ENCODE results near the gene LRWD1.
A peak's percentile ranks its signal among the peaks of the same experiment; 100 is the strongest.
"Not testable (repeated sequence)": the region's sequence is repeated elsewhere in the genome, so short reads cannot be mapped to it uniquely, and the experiment has no call there.

Gene LRWD1

DNA sequence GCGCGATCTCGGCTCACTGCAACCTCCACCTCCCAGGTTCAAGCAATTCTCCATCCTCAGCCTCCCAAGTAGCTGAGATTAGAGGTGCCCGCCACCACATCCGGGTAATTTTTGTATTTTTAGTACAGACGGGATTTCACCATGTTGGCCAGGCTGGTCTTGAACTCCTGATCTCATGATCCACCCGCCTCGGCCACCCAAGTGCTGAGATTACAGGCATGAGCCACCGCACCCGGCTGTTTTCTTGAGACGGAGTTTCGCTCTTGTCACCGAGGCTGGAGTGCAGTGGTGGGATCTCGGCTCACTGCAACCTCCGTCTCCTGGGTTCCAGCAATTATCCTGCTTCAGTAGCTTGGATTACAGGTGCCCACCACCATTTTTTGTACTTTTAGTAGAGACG lies 33.5 kb downstream of the LRWD1 start:
- DNase-seq (ENCODE audit: low read depth); H3K4me3 ChIP-seq (ENCODE audit: low read depth, low read length): not testable (repeated sequence)

DNA sequence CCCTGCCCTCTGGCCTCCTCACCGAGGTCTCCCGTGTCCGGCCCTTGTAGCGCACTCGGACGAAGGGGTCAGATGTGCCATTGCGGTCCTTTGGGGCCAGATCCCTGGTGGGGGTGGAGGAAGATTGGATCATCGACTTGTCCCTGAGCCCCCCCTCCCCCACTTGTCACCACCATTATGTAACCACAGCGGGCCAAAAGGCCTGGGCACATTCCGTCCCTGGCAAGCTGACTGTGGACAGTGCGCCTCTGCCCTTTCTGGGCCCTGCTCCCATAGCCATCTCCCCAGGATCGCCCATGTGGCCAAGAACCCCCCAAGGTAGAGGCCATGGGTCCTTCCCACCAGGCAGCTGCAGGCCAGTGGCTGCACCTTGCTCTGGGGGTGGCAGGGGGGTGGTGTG lies 38.4 kb downstream of the LRWD1 start:
- H3K4me3 ChIP-seq (ENCODE audit: low read depth, low read length); DNase-seq (ENCODE audit: low read depth): not testable (repeated sequence)

DNA sequence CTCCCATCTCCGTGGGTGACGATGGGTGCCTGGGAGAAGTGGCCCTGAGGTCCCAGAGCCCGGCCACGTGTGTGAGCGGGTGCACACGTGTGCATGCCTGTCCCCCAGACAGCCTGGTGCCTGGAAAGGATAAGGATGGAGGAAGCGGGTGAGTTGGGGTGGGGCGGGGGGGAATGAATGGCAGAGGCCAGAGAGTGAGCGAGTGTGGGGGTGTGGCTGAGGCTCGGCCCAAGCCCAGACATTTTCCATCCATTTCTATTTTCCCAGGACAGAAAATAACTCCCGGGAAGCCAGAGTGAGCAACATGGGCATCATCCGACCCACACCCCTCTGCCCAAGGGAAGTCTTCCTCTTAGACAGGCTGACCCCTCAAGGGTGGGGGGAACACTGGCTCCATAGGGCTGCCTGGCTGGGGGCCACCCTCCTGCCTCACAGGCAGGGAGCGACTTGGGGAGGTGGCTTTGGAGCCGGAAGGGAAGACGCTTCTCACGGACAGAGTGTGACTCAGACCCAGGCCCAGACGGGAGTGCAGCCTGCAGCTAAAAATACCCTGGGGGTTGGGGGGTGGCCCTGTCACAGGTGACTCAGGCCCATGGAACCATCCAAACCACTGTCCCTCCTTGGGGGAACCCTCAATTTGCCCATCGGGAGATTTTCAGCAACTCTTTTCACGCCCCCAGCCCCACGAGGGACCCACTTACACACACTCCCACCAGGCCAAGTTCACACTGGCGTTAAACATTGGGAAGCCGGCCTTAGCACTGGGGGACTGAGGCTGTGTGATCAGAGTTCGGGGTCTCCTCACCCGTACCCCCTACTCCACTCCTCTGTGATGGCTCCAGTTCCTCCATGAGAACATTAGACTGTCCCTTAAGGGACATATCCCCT lies 40.8 kb downstream of the LRWD1 start:
- DNase-seq (ENCODE audit: low read depth); H3K4me3 ChIP-seq (ENCODE audit: low read depth, low read length): not testable (repeated sequence)

DNA sequence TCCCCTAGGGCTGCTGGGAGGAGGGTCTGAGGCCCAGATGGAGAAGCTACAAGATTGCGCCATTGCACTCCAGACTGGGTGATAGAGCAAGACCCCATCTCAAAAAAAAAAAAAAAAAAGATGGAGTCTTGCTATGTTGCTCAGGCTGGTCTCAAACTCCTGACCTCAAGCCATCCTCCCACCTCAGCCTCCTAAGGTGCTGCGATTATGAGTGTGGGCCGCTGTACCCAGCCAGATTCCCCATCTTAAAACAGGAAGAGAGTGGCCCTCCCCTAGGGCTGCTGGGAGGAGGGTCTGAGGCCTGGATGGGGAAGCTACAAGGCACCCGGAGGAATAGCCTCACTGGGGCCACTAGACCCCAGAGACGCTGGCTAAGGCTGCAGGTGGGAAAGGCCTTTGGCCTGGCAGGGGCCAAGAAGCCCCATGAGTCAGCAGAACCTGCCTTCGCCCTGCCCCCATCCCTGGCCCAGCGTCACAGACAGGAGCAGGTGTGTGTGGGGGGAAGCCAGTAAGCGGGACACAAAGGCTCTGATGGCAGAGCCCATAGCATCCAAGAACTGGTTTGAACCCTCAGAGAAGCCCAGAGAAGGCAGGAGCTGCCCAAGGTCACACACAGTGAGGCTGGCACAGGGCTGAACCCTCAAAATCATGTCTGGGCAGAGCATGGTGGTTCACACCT lies 42.8 kb downstream of the LRWD1 start:
- DNase-seq (ENCODE audit: low read depth); H3K4me3 ChIP-seq (ENCODE audit: low read depth, low read length): not testable (repeated sequence)

DNA sequence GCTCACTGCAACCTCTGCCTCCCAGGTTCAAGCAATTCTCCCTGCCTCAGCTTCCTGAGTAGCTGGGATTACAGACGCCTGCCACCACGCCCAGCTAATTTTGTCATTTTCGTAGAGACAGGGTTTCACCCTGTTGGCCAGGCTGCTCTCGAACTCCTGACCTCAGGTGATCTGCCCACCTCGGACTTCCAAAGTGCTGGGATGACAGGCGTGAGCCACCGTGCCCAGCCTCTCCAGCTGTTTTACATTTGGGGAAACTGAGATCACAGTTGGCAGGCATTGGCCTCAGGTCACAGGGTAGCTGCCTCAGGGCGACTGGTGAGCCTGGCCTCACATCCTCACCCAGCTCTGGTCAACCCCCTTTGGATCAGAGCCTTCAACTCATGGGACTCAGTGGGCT lies 45.8 kb downstream of the LRWD1 start:
- H3K4me3 ChIP-seq (ENCODE audit: low read depth, low read length); DNase-seq (ENCODE audit: low read depth): not testable (repeated sequence)

DNA sequence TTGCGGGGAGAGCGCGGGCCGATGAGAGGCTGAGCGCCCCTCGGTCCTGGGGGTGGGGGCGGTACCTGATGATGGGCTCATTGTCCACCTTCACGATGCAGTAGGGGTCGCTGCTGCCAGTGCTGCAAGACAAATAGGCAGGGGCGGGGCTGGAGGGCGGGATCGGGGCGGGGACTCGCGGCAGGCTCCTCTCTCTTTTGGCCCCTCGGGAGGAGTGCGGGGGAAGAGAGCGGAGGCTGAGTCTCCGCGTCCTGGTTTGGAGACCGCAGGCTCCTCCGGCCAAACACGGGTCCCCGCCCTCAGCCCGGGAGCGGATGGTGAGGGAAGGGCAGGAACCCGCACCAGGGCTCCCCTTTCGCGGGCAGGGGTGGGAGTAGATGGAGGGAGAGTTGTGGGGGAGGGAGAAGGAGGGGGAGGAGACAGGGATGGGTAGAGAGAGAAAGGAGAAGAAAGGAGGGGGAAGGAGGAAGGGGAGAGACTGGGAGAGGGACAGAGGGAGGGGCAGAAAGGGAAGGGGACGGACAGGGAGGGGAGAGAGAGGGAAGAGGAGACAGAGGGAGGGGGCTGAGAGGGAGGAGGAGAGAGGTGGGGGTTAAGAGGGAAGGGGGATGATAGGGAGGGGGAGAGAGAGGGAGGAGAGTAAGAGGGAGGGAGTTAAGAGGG lies 47.2 kb downstream of the LRWD1 start:
- H3K4me3 ChIP-seq (ENCODE audit: low read depth, low read length); DNase-seq (ENCODE audit: low read depth): not testable (repeated sequence)

DNA sequence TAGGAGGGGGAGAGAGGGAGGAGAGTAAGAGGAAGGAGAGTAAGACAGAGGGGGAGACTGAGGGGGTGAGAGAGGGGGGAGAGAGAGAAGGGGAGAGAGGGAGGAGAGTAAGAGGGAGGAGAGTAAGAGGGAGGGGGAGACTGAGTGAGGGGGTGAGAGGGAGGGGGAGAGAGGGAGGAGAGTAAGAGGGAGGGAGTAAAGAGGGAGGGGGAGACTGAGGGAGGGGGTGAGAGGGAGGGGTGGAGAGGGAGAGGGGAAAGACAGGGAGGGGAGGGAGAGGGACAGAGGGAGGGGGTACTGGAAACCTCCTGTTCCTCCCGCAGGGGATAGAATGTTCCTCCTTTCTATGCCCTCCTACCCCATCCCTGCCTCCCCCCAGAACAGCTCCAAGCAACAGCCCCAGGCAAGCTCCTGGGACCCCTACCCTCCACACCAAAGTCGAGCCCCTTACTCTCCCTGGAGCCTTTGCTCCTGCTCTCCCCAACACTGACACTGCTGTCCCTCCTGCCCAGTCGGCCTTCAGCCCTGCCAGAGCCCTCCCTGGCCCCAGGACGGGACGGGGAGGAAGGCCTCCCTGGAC lies 47.9 kb downstream of the LRWD1 start:
- H3K4me3 ChIP-seq (ENCODE audit: low read depth, low read length): peak overlapping the region; percentile 22
- DNase-seq (ENCODE audit: low read depth): peak; percentile 47

DNA sequence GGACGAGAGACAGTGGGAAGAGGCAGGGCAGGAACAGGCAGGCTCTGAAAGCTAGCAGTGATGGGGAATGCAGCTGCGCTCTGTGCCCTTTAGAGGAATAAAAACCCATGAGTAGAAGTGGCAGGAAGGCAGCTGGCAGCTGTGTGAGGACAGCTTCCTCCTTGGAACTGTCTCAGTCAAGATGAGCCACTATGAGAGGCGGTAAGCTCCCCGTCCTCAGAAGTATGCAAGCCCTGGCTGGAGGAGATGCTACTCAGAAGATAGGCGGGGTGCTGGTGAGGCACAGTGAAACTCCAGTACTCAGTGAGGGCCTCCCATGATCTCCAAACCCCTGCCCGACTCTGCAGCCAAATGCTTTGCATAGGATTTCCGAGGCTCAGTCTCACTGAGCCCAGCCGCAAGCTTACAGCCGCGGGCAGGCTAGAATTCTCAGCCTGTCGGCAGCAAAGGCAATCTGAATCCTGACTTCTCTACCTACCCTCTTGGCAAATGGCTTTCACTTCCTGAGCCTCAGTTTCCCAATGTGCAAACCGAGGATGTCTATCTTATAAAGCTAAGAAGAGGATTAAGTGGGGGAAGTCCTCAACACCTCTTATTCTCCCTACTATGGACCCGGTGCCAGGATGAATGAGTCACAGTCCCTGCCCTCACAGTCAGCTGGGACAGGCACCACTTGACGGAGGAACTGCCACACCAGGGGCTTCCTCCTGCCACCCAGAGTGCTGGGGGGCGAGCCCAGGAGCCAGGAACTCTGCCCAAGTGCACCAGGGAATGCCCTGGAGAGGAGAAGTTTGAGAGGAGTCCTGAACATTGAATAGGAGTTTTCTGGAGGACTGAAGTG lies 50.3 kb downstream of the LRWD1 start:
- not testable (repeated sequence) for DNase-seq (ENCODE audit: low read depth); H3K4me3 ChIP-seq (ENCODE audit: low read depth, low read length)

DNA sequence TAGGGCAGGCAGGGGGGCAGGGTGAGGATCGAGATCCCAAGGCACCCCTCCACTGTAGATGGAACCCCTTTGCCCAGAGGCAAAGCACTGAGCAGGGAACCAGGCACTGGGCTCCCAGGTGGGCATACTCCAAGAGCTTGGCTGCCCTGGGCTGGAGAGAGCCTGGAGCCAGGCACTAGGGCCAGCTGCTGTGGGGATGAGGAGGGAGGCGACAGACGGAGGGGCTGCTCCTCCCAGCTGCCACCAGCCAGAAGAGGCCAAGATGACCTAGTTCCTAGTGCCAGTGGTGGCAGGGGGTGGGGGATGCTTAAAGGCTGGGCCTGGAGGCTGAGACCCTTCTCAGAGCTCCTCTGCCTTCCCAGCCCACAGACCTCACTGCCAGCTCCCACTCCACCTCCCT lies 51.1 kb downstream of the LRWD1 start:
- not testable (repeated sequence) for DNase-seq (ENCODE audit: low read depth); H3K4me3 ChIP-seq (ENCODE audit: low read depth, low read length)

DNA sequence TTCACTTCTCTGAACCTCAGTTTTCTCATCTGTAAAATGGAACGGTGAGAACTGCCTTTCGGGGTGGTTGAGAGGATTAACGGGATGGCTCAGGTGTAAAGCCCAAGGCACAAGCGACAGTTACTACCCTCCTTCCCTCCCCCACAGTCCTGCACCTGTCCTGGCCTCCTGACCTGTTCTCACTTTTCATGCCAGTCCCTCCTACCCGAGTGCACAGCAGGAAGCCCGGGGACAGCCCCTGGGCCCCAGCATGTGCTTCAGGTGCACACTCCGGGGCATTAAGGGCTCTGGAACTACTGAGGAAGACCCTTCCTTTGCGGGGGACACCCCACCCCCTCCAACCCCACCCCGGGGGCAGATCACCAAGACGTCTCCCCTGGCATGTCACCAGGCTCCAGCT lies 52.2 kb downstream of the LRWD1 start:
- H3K4me3 ChIP-seq (ENCODE audit: low read depth, low read length); DNase-seq (ENCODE audit: low read depth): not testable (repeated sequence)

DNA sequence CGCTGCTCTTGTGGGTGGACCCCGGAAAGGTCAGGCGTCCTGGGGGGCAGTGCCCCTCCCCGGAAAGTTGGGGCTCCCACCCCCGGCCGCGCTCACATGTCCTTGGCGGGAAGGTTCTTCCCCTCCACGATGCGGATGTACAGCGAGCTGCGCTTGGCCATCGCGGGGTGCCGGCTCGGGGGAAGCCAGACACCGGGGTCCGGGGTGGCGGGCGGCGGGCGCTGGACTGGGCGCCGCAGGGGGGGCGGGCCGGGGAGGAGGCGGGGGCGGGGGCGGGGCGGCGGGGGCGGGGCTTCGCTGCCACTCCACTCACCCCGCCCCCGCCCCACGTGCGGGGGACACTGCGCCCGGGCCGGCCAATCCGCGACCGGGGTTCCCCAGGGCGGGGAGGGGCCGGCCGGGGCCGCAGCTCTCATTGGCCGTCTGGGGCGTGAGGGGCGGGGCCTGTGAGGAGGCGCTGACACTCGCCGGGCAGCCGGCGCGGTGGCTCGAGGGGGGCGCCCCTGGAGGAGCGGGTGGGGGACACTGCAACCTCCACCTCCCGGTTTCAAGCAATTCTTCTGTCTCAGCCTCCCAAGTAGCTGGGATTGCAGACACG lies 52.9 kb downstream of the LRWD1 start, which contains the start of gene RASA4B:
TSS of gene RASA4B (minus strand) at position 228 of the 598 bp plus-strand sequence. CDS start at position 161, 67 bp downstream.
- H3K4me3 ChIP-seq (ENCODE audit: low read depth, low read length): peak within 1 kb of the TSS; percentile 35; the same call in 1 of the 2 replicates
- DNase-seq (ENCODE audit: low read depth): not testable (repeated sequence)

DNA sequence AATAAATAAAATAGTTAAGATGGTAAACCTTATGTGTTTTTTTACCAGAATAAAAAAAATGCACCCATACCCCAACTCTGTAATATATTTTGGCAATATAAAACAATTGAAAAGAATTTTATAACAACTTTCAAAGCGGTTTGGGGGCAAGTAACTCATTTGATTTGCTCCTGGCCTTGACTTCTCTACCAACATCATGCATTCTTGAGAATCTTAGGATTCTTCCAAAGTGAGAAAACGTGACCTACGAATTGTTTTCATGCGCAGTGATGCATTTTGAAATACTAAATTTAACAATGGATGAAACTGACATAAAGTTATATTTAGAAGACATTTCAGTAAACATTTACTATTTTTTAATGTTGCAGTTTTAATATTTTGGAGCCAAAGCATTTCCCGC lies 56.0 kb downstream of the LRWD1 start:
- H3K4me3 ChIP-seq (ENCODE audit: low read depth, low read length); DNase-seq (ENCODE audit: low read depth): not testable (repeated sequence)

Data from GM12864 (cell line).